ENCODE results near the gene CLN3. TPM values are rescaled to one million over a fixed set of nuclear protein-coding genes. Genes with fewer than 3 reads are reported as not detected.

CLN3 gene
- total and polyA plus RNA-seq, 4 experiments from 2014 or later, result 16.8 to 63.6 (median 47.9) TPM

Other genes with a start within 250 kb of the CLN3 start
- gene SBK1, start 199.5 kb downstream of the CLN3 start, total RNA-seq, result 10 to 100 TPM; 14.2 to 14.6 TPM
- 10 to 100 TPM in 1 of 2 donors, 1 to 10 TPM in 1; 1.2 to 13.1 TPM for gene SBK1, start 199.5 kb downstream of the CLN3 start, polyA plus RNA-seq
- 1 to 10 TPM; 4.5 to 4.7 TPM for gene NPIPB6, start 128.6 kb downstream of the CLN3 start, total RNA-seq
- under 1 TPM in 1 of 2 donors, not detected in 1; 0.30 TPM for gene NPIPB6, start 128.6 kb downstream of the CLN3 start, polyA plus RNA-seq
- 10 to 100 TPM; 31.4 to 39.2 TPM for gene EIF3CL, start 88.2 kb downstream of the CLN3 start, total RNA-seq
- gene EIF3CL, start 88.2 kb downstream of the CLN3 start, polyA plus RNA-seq, result 10 to 100 TPM in 1 of 2 donors, 1 to 10 TPM in 1; 9.3 to 33.1 TPM
- gene NPIPB7, start 19.7 kb downstream of the CLN3 start, total RNA-seq, result 1 to 10 TPM in 1 of 2 experiments, under 1 TPM in 1; 0.72 to 1.1 TPM
- not detected for gene NPIPB7, start 19.7 kb downstream of the CLN3 start, polyA plus RNA-seq
- 1 to 10 TPM; 9.1 to 9.9 TPM for gene APOBR, start 2.6 kb upstream of the CLN3 start, total RNA-seq
- gene APOBR, start 2.6 kb upstream of the CLN3 start, polyA plus RNA-seq, result 1 to 10 TPM in 1 of 2 donors, under 1 TPM in 1; 0.12 to 3.5 TPM
- not detected for gene IL27, start 14.8 kb upstream of the CLN3 start, total RNA-seq
- not detected for gene IL27, start 14.8 kb upstream of the CLN3 start, polyA plus RNA-seq
- gene NUPR1, start 46.9 kb upstream of the CLN3 start, total RNA-seq, result not detected
- not detected for gene NUPR1, start 46.9 kb upstream of the CLN3 start, polyA plus RNA-seq
- 10 to 100 TPM; 67.5 to 70.0 TPM for gene SGF29, start 61.8 kb upstream of the CLN3 start, total RNA-seq
- gene SGF29, start 61.8 kb upstream of the CLN3 start, polyA plus RNA-seq, result 10 to 100 TPM; 53.8 to 86.9 TPM
- under 1 TPM; 0.25 to 0.49 TPM for gene SULT1A2, start 105.0 kb upstream of the CLN3 start, total RNA-seq
- under 1 TPM; 0.18 TPM for gene SULT1A2, start 105.0 kb upstream of the CLN3 start, polyA plus RNA-seq
- 10 to 100 TPM; 12.4 to 13.2 TPM for gene SULT1A1, start 118.0 kb upstream of the CLN3 start, total RNA-seq
- gene SULT1A1, start 118.0 kb upstream of the CLN3 start, polyA plus RNA-seq, result 1 to 10 TPM; 4.7 to 6.3 TPM
- not detected for gene NPIPB8, start 146.0 kb upstream of the CLN3 start, total RNA-seq
- gene NPIPB8, start 146.0 kb upstream of the CLN3 start, polyA plus RNA-seq, result not detected
- 100 to 1,000 TPM; 323 to 355 TPM for gene EIF3C, start 219.4 kb upstream of the CLN3 start, total RNA-seq
- 100 to 1,000 TPM; 180 to 257 TPM for gene EIF3C, start 219.4 kb upstream of the CLN3 start, polyA plus RNA-seq

Data from CD4-positive, alpha-beta memory T cell (primary cell).